GM23338 (cell line): ENCODE results near the gene CPNE4. TPM values are rescaled to one million over a fixed set of nuclear protein-coding genes. Genes with fewer than 3 reads are reported as not detected.

ENCODE experiments used
- ATAC-seq: fragments of 200-7000 bp; cut with Tn5 transposase; 3 replicates; pipeline ENCODE4 v1.9.1; 2020
- DNase-seq: peaks from one replicate; pipeline ENCODE4 v3.0.0-alpha.2; 2015; ENCODE audit warnings: low spot score
- H2AFZ ChIP-seq: fragments of 200-600 bp; sonication (generic); 2 replicates; pipeline ENCODE4 v1.8.0; 2016; ENCODE audit warnings: antibody characterized with exemption, mild to moderate bottlenecking, moderate library complexity
- H3F3A ChIP-seq: fragments of 200-600 bp; sonication (generic); replicated peaks from 2 replicates; pipeline ENCODE4 v1.8.0; 2017; ENCODE audit warnings: antibody characterized with exemption, mixed run types, low read depth
- H3K27ac ChIP-seq: fragments of 200-600 bp; sonication (generic); 2 replicates; pipeline ENCODE4 v1.6.1; 2016; ENCODE audit warnings: low read depth
- H3K27me3 ChIP-seq: fragments of 200-600 bp; sonication (generic); 2 replicates; pipeline ENCODE4 v1.8.0; 2016; ENCODE audit warnings: mild to moderate bottlenecking, mixed run types, moderate library complexity; ENCODE audit not compliant: insufficient read depth
- H3K36me3 ChIP-seq: fragments of 200-600 bp; sonication (generic); 2 replicates; pipeline ENCODE4 v1.8.0; 2016; ENCODE audit warnings: mild to moderate bottlenecking; ENCODE audit not compliant: insufficient read depth
- H3K4me1 ChIP-seq: fragments of 200-600 bp; sonication (generic); 2 replicates; pipeline ENCODE4 v1.8.0; 2016; ENCODE audit warnings: mild to moderate bottlenecking, moderate library complexity; ENCODE audit not compliant: insufficient read depth
- H3K4me2 ChIP-seq: fragments of 200-600 bp; sonication (generic); 2 replicates; pipeline ENCODE4 v1.7.1; 2017; ENCODE audit warnings: mixed run types
- H3K4me3 ChIP-seq: fragments of 200-600 bp; sonication (generic); 2 replicates; pipeline ENCODE4 v1.6.1; 2016; ENCODE audit warnings: mixed run types
- H3K79me2 ChIP-seq: fragments of 200-600 bp; sonication (generic); replicated peaks from 2 replicates; pipeline ENCODE4 v1.8.0; 2017; ENCODE audit warnings: mild to moderate bottlenecking; ENCODE audit not compliant: insufficient read depth
- H3K9me2 ChIP-seq: fragments of 200-600 bp; sonication (generic); 2 replicates; pipeline ENCODE4 v1.8.0; 2017; ENCODE audit not compliant: insufficient read depth
- H4K20me1 ChIP-seq: fragments of 200-600 bp; sonication (generic); replicated peaks from 2 replicates; pipeline ENCODE4 v1.8.0; 2017; ENCODE audit warnings: mild to moderate bottlenecking; ENCODE audit not compliant: insufficient read depth
- H3K27ac Mint-ChIP-seq: 2 replicates; pipeline ENCODE4 v1.8.0; 2020; ENCODE audit warnings: inconsistent platforms, mild to moderate bottlenecking, moderate library complexity, mixed read lengths
- H3K27me3 Mint-ChIP-seq: 3 replicates; pipeline ENCODE4 v1.8.0; 2022; ENCODE audit warnings: low read depth, mild to moderate bottlenecking, moderate library complexity, mixed read lengths, inconsistent platforms; ENCODE audit not compliant: insufficient read depth, poor library complexity
- H3K36me3 Mint-ChIP-seq: 3 replicates; pipeline ENCODE4 v1.8.0; 2021; ENCODE audit warnings: low read depth, mild to moderate bottlenecking, inconsistent platforms, moderate library complexity, mixed read lengths
- H3K4me1 Mint-ChIP-seq: 3 replicates; pipeline ENCODE4 v1.8.0; 2020; ENCODE audit warnings: mild to moderate bottlenecking, inconsistent platforms, mixed read lengths
- H3K4me3 Mint-ChIP-seq: 3 replicates; pipeline ENCODE4 v1.8.0; 2021; ENCODE audit warnings: moderate library complexity, mild to moderate bottlenecking, inconsistent platforms, mixed read lengths
- H3K9me3 Mint-ChIP-seq: 3 replicates; pipeline ENCODE4 v1.8.0; 2020; ENCODE audit warnings: moderate library complexity, mild to moderate bottlenecking, inconsistent platforms, mixed read lengths
- ZNF114 ChIP-seq: fragments of 250-450 bp; sonication (Bioruptor Pico); IDR thresholded peaks from 2 replicates; pipeline ENCODE4 v1.5.0; 2020; ENCODE audit warnings: mild to moderate bottlenecking, moderate library complexity
- polyA plus RNA-seq: library from polyadenylated mRNA; unstranded; fragments of >200 nt; fragmentation: Nextera tagmentation; extraction: Ambion mirVana; gene quantifications from 2 replicates; pipeline ENCODE4 v1.2.1, GENCODE V29; 2016
- total RNA-seq: library from RNA; depleted of rRNA; stranded (reverse); fragments of >200 nt; shearing (Covaris generic); gene quantifications from 2 replicates; pipeline ENCODE4 v1.2.3, GENCODE V29; 2014
- TF ChIP-seq, protein P1 (sequence below): IDR thresholded peaks from 2 replicates; pipeline ENCODE4 v1.6.1; 2016; ENCODE audit warnings: antibody characterized with exemption
- TF ChIP-seq, protein P2 (sequence below): IDR thresholded peaks from one replicate; pipeline ENCODE4 v1.6.1; 2018; ENCODE audit warnings: antibody characterized with exemption; ENCODE audit not compliant: unreplicated experiment

The CPNE4 gene
- total and polyA plus RNA-seq, 2 experiments from 2014 or later: 2.0 to 6.5 TPM

DNA sequence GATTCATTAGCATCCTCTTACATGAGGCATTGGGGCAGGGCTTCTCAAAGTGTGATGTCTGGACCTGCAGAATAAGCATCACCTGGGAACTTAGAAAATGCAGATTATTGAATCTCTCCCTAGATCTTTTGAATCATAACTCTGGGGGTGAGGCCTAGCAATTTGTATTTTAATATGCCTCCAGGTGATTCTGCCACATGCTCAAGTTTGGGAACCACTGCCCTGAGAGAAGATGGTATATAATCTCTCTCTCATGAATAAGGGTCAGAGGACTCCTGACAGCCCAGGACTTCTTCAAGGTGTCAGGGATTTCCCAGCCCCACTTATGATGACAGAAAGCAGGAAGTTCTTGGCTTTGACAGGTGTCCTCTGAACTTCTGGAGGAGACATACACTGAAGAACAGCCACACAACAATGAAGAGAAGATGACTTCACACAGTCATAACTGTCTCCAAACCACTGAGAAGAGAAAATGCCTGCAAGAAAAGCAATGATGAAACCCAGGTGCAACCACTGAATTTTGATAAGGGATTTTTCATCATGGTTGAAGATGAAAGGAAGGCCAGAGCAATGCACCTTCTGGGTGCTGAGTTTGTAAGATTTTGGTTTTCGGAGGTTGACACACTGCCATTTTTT, 320.1 kb downstream of the CPNE4 start:
- Histone ChIP-seq H3K79me2 (no peaks in the 10 kb centered on the region), H3K4me1 (peaks cover 20% of the 10 kb centered on the region), H3K4me3 (no peak overlapping the region), H3K9me2 (no peaks in the 10 kb centered on the region), H3K4me2 (no peak overlapping the region), H4K20me1 (0 out of 2 replicates have a peak, but pooled peaks cover 2% of the 10 kb centered on the region), H3F3A (no peaks in the 10 kb centered on the region), H3K36me3 (no peaks in the 10 kb centered on the region), H2AFZ (no peak overlapping the region), H3K27ac (no peak overlapping the region), H3K27me3 (no peaks in the 10 kb centered on the region)
- TF ChIP-seq ZNF114 (CRISPR knock-in tag): no peak
- ATAC-seq: no peak
- H3K4me3 Mint-ChIP-seq: no peak overlapping the region
- no peaks in the 10 kb centered on the region for H3K36me3 Mint-ChIP-seq
- H3K4me1 Mint-ChIP-seq: peaks cover 40% of the 10 kb centered on the region
- no peaks in the 10 kb centered on the region; the same call in 2 of the 3 replicates for H3K9me3 Mint-ChIP-seq
- peaks cover 5% of the 10 kb centered on the region for H3K27me3 Mint-ChIP-seq
- no peak overlapping the region for H3K27ac Mint-ChIP-seq
- DNase-seq: no peak

DNA sequence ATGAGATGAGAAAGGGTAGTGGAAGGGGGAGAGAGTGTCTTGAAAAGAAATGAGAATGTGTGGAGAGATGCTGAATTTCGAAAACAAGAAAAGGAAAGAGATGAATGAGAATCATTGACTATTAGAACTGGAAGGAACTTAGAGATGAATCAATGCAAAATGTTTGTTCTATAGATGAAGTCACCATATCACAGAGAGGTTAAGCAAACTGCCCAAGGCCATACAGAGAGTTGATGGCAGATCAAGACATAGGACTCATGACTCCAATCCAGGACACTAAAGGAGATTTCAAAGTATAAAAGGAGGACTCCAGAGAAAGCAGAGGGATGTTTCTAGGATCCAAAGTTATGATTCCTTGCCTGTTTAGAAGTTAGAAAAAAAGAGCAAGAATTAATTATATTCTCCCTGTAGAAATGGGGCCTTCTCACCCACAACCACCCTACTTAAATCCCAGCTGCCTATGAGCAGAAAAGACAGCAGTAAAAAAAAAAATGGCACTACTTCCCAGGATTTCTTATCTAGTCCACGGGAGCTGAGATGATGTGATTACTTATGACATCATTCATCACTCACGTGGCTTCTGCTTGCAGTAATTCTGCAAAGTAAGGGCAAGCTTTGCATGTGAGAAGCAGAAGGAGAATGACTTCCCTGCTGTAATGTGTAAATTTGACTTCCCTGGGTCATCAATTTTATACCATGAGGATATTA, 321.2 kb downstream of the CPNE4 start:
- H3K36me3 ChIP-seq: no peaks in the 10 kb centered on the region
- no peak overlapping the region for H2AFZ ChIP-seq
- H3K9me2 ChIP-seq: no peaks in the 10 kb centered on the region
- H3K36me3 Mint-ChIP-seq: no peaks in the 10 kb centered on the region
- H3K27ac ChIP-seq: no peak overlapping the region
- no peaks in the 10 kb centered on the region for H3K79me2 ChIP-seq
- H3K4me3 Mint-ChIP-seq: no peak overlapping the region
- 0 out of 2 replicates have a peak, but pooled peaks cover 2% of the 10 kb centered on the region for H4K20me1 ChIP-seq
- H3K4me3 ChIP-seq: no peak overlapping the region
- TF ChIP-seq, protein P1, sequence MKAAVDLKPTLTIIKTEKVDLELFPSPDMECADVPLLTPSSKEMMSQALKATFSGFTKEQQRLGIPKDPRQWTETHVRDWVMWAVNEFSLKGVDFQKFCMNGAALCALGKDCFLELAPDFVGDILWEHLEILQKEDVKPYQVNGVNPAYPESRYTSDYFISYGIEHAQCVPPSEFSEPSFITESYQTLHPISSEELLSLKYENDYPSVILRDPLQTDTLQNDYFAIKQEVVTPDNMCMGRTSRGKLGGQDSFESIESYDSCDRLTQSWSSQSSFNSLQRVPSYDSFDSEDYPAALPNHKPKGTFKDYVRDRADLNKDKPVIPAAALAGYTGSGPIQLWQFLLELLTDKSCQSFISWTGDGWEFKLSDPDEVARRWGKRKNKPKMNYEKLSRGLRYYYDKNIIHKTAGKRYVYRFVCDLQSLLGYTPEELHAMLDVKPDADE: no peak
- TF ChIP-seq, protein P2, sequence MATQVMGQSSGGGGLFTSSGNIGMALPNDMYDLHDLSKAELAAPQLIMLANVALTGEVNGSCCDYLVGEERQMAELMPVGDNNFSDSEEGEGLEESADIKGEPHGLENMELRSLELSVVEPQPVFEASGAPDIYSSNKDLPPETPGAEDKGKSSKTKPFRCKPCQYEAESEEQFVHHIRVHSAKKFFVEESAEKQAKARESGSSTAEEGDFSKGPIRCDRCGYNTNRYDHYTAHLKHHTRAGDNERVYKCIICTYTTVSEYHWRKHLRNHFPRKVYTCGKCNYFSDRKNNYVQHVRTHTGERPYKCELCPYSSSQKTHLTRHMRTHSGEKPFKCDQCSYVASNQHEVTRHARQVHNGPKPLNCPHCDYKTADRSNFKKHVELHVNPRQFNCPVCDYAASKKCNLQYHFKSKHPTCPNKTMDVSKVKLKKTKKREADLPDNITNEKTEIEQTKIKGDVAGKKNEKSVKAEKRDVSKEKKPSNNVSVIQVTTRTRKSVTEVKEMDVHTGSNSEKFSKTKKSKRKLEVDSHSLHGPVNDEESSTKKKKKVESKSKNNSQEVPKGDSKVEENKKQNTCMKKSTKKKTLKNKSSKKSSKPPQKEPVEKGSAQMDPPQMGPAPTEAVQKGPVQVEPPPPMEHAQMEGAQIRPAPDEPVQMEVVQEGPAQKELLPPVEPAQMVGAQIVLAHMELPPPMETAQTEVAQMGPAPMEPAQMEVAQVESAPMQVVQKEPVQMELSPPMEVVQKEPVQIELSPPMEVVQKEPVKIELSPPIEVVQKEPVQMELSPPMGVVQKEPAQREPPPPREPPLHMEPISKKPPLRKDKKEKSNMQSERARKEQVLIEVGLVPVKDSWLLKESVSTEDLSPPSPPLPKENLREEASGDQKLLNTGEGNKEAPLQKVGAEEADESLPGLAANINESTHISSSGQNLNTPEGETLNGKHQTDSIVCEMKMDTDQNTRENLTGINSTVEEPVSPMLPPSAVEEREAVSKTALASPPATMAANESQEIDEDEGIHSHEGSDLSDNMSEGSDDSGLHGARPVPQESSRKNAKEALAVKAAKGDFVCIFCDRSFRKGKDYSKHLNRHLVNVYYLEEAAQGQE: no peak
- H3K27ac Mint-ChIP-seq: no peak overlapping the region
- no peaks in the 10 kb centered on the region for H3K27me3 ChIP-seq
- peaks cover 5% of the 10 kb centered on the region for H3K27me3 Mint-ChIP-seq
- no peak overlapping the region for H3K4me2 ChIP-seq
- no peak for ATAC-seq
- no peak for DNase-seq
- no peaks in the 10 kb centered on the region; the same call in 1 of the 3 replicates for H3K9me3 Mint-ChIP-seq
- H3F3A ChIP-seq: no peaks in the 10 kb centered on the region
- peaks cover 40% of the 10 kb centered on the region for H3K4me1 Mint-ChIP-seq
- peaks cover 19% of the 10 kb centered on the region for H3K4me1 ChIP-seq
